HEK293 (cell line): Measurements from ENCODE around the gene CS.

Experiments used
- GLI4 ChIP-seq: fragments of 450-650 bp; formaldehyde crosslinking; IDR thresholded peaks from 2 replicates; pipeline ENCODE4 v1.5.1; 2016; ENCODE audit warnings: missing biosample characterization, missing genetic modification characterization
- HOXC10 ChIP-seq: sonication (generic); formaldehyde crosslinking; IDR thresholded peaks from 2 replicates; pipeline ENCODE4 v1.8.1; 2023; ENCODE audit warnings: mild to moderate bottlenecking, missing genetic modification reagents
- HOXD13 ChIP-seq: sonication (generic); formaldehyde crosslinking; IDR thresholded peaks from 2 replicates; pipeline ENCODE4 v1.8.0; 2022; ENCODE audit warnings: missing genetic modification reagents, borderline replicate concordance
- KLF1 ChIP-seq: fragments of 450-650 bp; formaldehyde crosslinking; IDR thresholded peaks from 2 replicates; pipeline ENCODE4 v1.5.1; 2016; ENCODE audit warnings: missing biosample characterization, missing genetic modification characterization
- MYNN ChIP-seq: fragments of 450-650 bp; formaldehyde crosslinking; IDR thresholded peaks from 2 replicates; pipeline ENCODE4 v1.5.1; 2016; ENCODE audit warnings: missing biosample characterization, missing genetic modification characterization, borderline replicate concordance
- MZF1 ChIP-seq: fragments of 450-650 bp; formaldehyde crosslinking; IDR thresholded peaks from 2 replicates; pipeline ENCODE4 v1.5.1; 2017; ENCODE audit warnings: missing biosample characterization, missing genetic modification characterization, borderline replicate concordance
- SP2 ChIP-seq: fragments of 450-650 bp; formaldehyde crosslinking; IDR thresholded peaks from 2 replicates; pipeline ENCODE4 v1.5.1; 2016; ENCODE audit warnings: missing biosample characterization, missing genetic modification characterization
- ZBTB49 ChIP-seq: fragments of 450-650 bp; formaldehyde crosslinking; IDR thresholded peaks from 2 replicates; pipeline ENCODE4 v1.5.1; 2016; ENCODE audit warnings: missing biosample characterization, missing genetic modification characterization, low read depth
- ZBTB6 ChIP-seq: fragments of 450-650 bp; formaldehyde crosslinking; IDR thresholded peaks from 2 replicates; pipeline ENCODE4 v1.5.1; 2017; ENCODE audit warnings: missing biosample characterization, missing genetic modification characterization
- ZBTB7A ChIP-seq: fragments of 450-650 bp; formaldehyde crosslinking; IDR thresholded peaks from 2 replicates; pipeline ENCODE4 v1.5.1; 2016; ENCODE audit warnings: low read depth, missing biosample characterization, missing genetic modification characterization
- ZNF16 ChIP-seq: fragments of 450-650 bp; formaldehyde crosslinking; IDR thresholded peaks from 2 replicates; pipeline ENCODE4 v1.5.1; 2016; ENCODE audit warnings: low read depth, missing biosample characterization, missing genetic modification characterization
- ZNF175 ChIP-seq: fragments of 450-650 bp; formaldehyde crosslinking; IDR thresholded peaks from 2 replicates; pipeline ENCODE4 v1.5.1; 2016; ENCODE audit warnings: missing biosample characterization, missing genetic modification characterization
- ZNF221 ChIP-seq: fragments of 450-650 bp; formaldehyde crosslinking; IDR thresholded peaks from 2 replicates; pipeline ENCODE4 v1.5.1; 2017; ENCODE audit warnings: missing biosample characterization, missing genetic modification characterization, borderline replicate concordance
- ZNF26 ChIP-seq: fragments of 450-650 bp; formaldehyde crosslinking; IDR thresholded peaks from 2 replicates; pipeline ENCODE4 v1.5.1; 2016; ENCODE audit warnings: missing biosample characterization, missing genetic modification characterization
- ZNF280C ChIP-seq: fragments of 450-650 bp; formaldehyde crosslinking; IDR thresholded peaks from 2 replicates; pipeline ENCODE4 v1.5.1; 2016; ENCODE audit warnings: missing biosample characterization, missing genetic modification characterization
- ZNF280D ChIP-seq: fragments of 450-650 bp; formaldehyde crosslinking; IDR thresholded peaks from 2 replicates; pipeline ENCODE4 v1.5.1; 2016; ENCODE audit warnings: missing biosample characterization, missing genetic modification characterization
- ZNF350 ChIP-seq: fragments of 450-650 bp; formaldehyde crosslinking; IDR thresholded peaks from 2 replicates; pipeline ENCODE4 v1.5.0; 2017; ENCODE audit warnings: missing biosample characterization, mild to moderate bottlenecking, missing genetic modification characterization
- ZNF366 ChIP-seq: fragments of 450-650 bp; formaldehyde crosslinking; conservative IDR thresholded peaks from 2 replicates; pipeline ENCODE4 v1.5.1; 2016; ENCODE audit warnings: missing biosample characterization, missing genetic modification characterization
- ZNF391 ChIP-seq: fragments of 450-650 bp; formaldehyde crosslinking; IDR thresholded peaks from 2 replicates; pipeline ENCODE4 v1.5.1; 2016; ENCODE audit warnings: low read depth, missing biosample characterization, missing genetic modification characterization, borderline replicate concordance
- ZNF423 ChIP-seq: fragments of 450-650 bp; formaldehyde crosslinking; IDR thresholded peaks from 2 replicates; pipeline ENCODE4 v1.5.1; 2016; ENCODE audit warnings: missing biosample characterization, missing genetic modification characterization
- ZNF473 ChIP-seq: fragments of 450-650 bp; formaldehyde crosslinking; IDR thresholded peaks from 2 replicates; pipeline ENCODE4 v1.5.1; 2017; ENCODE audit warnings: missing biosample characterization, missing genetic modification characterization
- ZNF585B ChIP-seq: fragments of 450-650 bp; formaldehyde crosslinking; IDR thresholded peaks from 2 replicates; pipeline ENCODE4 v1.5.1; 2016; ENCODE audit warnings: missing biosample characterization, missing genetic modification characterization
- ZNF623 ChIP-seq: fragments of 450-650 bp; formaldehyde crosslinking; IDR thresholded peaks from 2 replicates; pipeline ENCODE4 v1.5.1; 2016; ENCODE audit warnings: missing biosample characterization, missing genetic modification characterization
- ZNF626 ChIP-seq: fragments of 450-650 bp; sonication (Bioruptor Pico); formaldehyde crosslinking; IDR thresholded peaks from 2 replicates; pipeline ENCODE4 v1.5.1; 2018; ENCODE audit warnings: missing biosample characterization, missing genetic modification characterization, inconsistent platforms
- ZNF768 ChIP-seq: fragments of 450-650 bp; formaldehyde crosslinking; IDR thresholded peaks from 2 replicates; pipeline ENCODE4 v1.5.1; 2018; ENCODE audit warnings: missing biosample characterization, mild to moderate bottlenecking, missing genetic modification characterization
- ZNF837 ChIP-seq: fragments of 450-650 bp; formaldehyde crosslinking; IDR thresholded peaks from 2 replicates; pipeline ENCODE4 v1.5.1; 2016; ENCODE audit warnings: missing biosample characterization, missing genetic modification characterization
- ZNF843 ChIP-seq: fragments of 450-650 bp; formaldehyde crosslinking; IDR thresholded peaks from 2 replicates; pipeline ENCODE4 v1.5.1; 2016; ENCODE audit warnings: missing biosample characterization, missing genetic modification characterization
- ZSCAN18 ChIP-seq: fragments of 450-650 bp; formaldehyde crosslinking; IDR thresholded peaks from 2 replicates; pipeline ENCODE4 v1.5.1; 2016; ENCODE audit warnings: missing biosample characterization, missing genetic modification characterization

CS gene

GRCh38 chr12:56266693-56267442 is 33.3 kb downstream of the CS start, which contains the start of gene COQ10A (continued):
- TF ChIP-seq ZNF26 (tag by site-specific recombination) (no peak), ZNF366 (tag by site-specific recombination) (peak; percentile 95), ZNF837 (no peak), KLF1 (tag by site-specific recombination) (peak; percentile 39; the same call in 1 of the 2 replicates), MYNN (no peak), ZNF473 (tag by site-specific recombination) (no peak), ZBTB6 (tag by site-specific recombination) (no peak), ZNF626 (tag by site-specific recombination) (no peak), ZNF175 (tag by site-specific recombination) (no peak), MZF1 (tag by site-specific recombination) (no peak), HOXC10 (CRISPR knock-in tag) (no peak), ZNF350 (no peak), ZBTB49 (no peak), ZBTB7A (tag by site-specific recombination) (peak; percentile 74), ZNF221 (no peak), ZNF280C (tag by site-specific recombination) (no peak), HOXD13 (no peak), ZNF423 (tag by site-specific recombination) (peak; percentile 91), ZNF623 (no peak), ZNF280D (no peak), ZNF391 (tag by site-specific recombination) (no peak; the same call in 1 of the 2 replicates), ZNF585B (tag by site-specific recombination) (no peak), ZNF843 (tag by site-specific recombination) (peak; percentile 61; the same call in 1 of the 2 replicates), GLI4 (tag by site-specific recombination) (peak; percentile 78; the same call in 1 of the 2 replicates), SP2 (tag by site-specific recombination) (peak; percentile 85), ZNF16 (tag by site-specific recombination) (no peak), ZNF768 (no peak), ZSCAN18 (tag by site-specific recombination) (no peak)
